HG03460 (cell line): ENCODE measurements around the gene LGALS7B.

Experiments used
- ATAC-seq: cut with Tn5 transposase; IDR thresholded peaks from one replicate; pipeline ENCODE4 v1.9.1; 2021; ENCODE audit not compliant: unreplicated experiment

The LGALS7B gene

DNA sequence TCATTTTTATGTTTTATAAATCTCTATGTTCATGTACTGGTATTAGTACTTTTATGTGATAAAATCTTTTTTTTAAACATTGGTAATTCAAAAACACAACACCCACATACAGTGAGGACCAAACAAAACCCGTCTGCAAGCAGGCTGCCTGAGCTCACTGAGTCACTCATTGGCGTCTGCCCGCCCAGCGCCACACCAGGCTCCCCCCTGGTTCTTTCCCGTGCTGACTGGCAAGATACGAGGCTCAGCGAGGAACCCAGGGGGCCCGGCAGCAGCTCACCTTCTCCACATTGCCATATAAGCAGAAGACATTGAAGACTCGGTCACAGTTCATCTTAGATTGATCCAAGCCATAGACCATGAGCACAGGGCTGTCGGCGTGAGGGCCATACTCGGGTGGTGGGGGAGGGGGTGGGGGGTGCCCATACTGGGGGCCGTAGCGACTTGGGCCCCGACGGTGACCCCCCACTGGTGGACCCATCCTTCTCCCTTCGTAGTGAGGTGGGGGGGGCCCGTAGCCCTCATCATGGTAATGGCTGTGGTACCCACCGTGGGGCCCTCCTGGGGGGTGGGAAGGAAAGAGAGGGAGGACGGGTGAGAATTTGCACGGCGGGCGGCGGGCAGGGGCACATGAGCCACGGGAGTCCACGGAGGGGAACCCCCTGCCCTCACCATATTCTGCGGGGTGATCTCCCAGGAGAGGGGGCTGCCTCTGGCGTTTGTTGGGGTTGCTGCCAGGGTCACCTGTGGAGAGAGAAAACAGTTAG is 51.0 kb downstream of the LGALS7B start:
- no peak for ATAC-seq

DNA sequence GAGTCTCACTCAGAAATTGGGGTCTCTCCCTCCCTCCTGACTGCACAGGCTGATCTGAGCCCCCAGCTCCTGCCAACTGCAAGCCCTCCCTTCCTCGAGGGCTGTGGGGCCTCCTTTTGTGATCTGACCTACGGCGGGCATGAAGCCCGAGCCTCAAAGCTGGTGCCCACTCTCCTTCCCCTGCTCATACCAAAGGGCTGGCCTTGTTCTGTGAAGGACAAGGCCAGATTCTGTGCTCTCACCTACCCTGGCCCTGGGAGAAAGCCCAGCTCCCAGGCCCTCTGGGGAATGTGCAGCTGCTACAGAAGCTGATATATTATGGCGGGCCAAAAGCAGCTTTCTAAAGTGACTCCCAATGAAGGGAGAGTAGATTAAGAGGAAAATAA is 51.6 kb downstream of the LGALS7B start:
- ATAC-seq, result no peak
